IMR-90 (cell line): ENCODE measurements around the gene WBP1. TPM values are rescaled to one million over a fixed set of nuclear protein-coding genes. Genes with fewer than 3 reads are reported as not detected.

Experiments used
- ATAC-seq: fragments of 200-7000 bp; cut with Tn5 transposase; 2 replicates; pipeline ENCODE4 v1.9.1; 2020; ENCODE audit warnings: low read depth, mild to moderate bottlenecking, moderate library complexity
- BruUV-seq: library from RNA; stranded (reverse); fragments of 400-500 nt; replicated peaks from 2 replicates; lab custom pipeline; 2021; lab: Mats Ljungman, UMichigan
- CTCF ChIA-PET: fragments of 300-600 bp; formaldehyde crosslinking; extraction: SDS; loops from one replicate; lab custom pipeline; 2021; ENCODE audit warnings: antibody characterized with exemption; lab: Yijun Ruan, JAX
- POLR2A ChIA-PET: fragments of 300-600 bp; sonication (Branson Sonifier 250); formaldehyde crosslinking; loops from one replicate; lab custom pipeline; 2022; ENCODE audit warnings: antibody characterized with exemption; ENCODE audit not compliant: unreplicated experiment; lab: Charles Lee
- DNase-seq: peaks from one replicate; pipeline ENCODE4 v3.0.0; 2013
- H2AFZ ChIP-seq: replicated peaks from 2 replicates; pipeline ENCODE3; 2013; ENCODE audit warnings: low read length, mild to moderate bottlenecking; ENCODE audit not compliant: poor library complexity
- H2AK5ac ChIP-seq: 2 replicates; pipeline ENCODE4 v1.6.1; 2013; ENCODE audit warnings: low read depth, low read length, inconsistent platforms
- H2AK9ac ChIP-seq: replicated peaks from 2 replicates; pipeline ENCODE3; 2013; ENCODE audit warnings: mild to moderate bottlenecking, low read depth, low read length, moderate library complexity; ENCODE audit not compliant: poor library complexity
- H2BK120ac ChIP-seq: 2 replicates; pipeline ENCODE4 v1.6.1; 2013; ENCODE audit warnings: low read depth, low read length, inconsistent platforms
- H2BK15ac ChIP-seq: 3 replicates; pipeline ENCODE4 v1.6.1; 2013; ENCODE audit warnings: low read depth, low read length, inconsistent platforms
- H2BK20ac ChIP-seq: 2 replicates; pipeline ENCODE4 v1.6.1; 2013; ENCODE audit warnings: low read depth, mild to moderate bottlenecking, inconsistent platforms, low read length, moderate library complexity
- H2BK5ac ChIP-seq: 2 replicates; pipeline ENCODE4 v1.6.1; 2013; ENCODE audit warnings: mild to moderate bottlenecking, low read depth, low read length, inconsistent platforms; ENCODE audit not compliant: poor library complexity, severe bottlenecking
- H3K14ac ChIP-seq: replicated peaks from 2 replicates; pipeline ENCODE4 v1.6.1; 2013; ENCODE audit warnings: low read depth, low read length, inconsistent platforms
- H3K18ac ChIP-seq: 2 replicates; pipeline ENCODE4 v1.6.1; 2013; ENCODE audit warnings: low read depth, low read length, control low read depth
- H3K23ac ChIP-seq: 2 replicates; pipeline ENCODE4 v1.6.1; 2013; ENCODE audit warnings: low read depth, low read length, inconsistent platforms
- H3K27ac ChIP-seq: 2 replicates; pipeline ENCODE4 v1.5.1; 2013; ENCODE audit warnings: mild to moderate bottlenecking, control low read depth, low read length; ENCODE audit not compliant: insufficient read depth
- H3K27me3 ChIP-seq: 2 replicates; pipeline ENCODE4 v1.6.1; 2013; ENCODE audit warnings: low read length; ENCODE audit not compliant: control insufficient read depth, insufficient read depth
- H3K36me3 ChIP-seq: 2 replicates; pipeline ENCODE4 v1.6.1; 2013; ENCODE audit warnings: low read length, mixed read lengths; ENCODE audit not compliant: control insufficient read depth, insufficient read depth
- H3K4ac ChIP-seq: 2 replicates; pipeline ENCODE4 v1.6.1; 2013; ENCODE audit warnings: low read depth, low read length, inconsistent platforms
- H3K4me1 ChIP-seq: 2 replicates; pipeline ENCODE4 v1.6.1; 2013; ENCODE audit warnings: low read length, mixed read lengths; ENCODE audit not compliant: control insufficient read depth, insufficient read depth
- H3K4me2 ChIP-seq: 2 replicates; pipeline ENCODE4 v1.6.1; 2013; ENCODE audit warnings: low read depth, mild to moderate bottlenecking, control low read depth, low read length, moderate library complexity
- H3K4me3 ChIP-seq: 2 replicates; pipeline ENCODE4 v1.5.1; 2013; ENCODE audit warnings: low read depth, mild to moderate bottlenecking, control low read depth, low read length, moderate library complexity; ENCODE audit not compliant: insufficient read depth
- H3K56ac ChIP-seq: 2 replicates; pipeline ENCODE4 v1.6.1; 2013; ENCODE audit warnings: low read length, inconsistent platforms; ENCODE audit not compliant: insufficient read depth; ENCODE audit errors: extremely low read depth
- H3K79me1 ChIP-seq, 2 experiments: 2 replicates each; pipeline ENCODE4 v1.6.1; 2013; ENCODE audit warnings: low read length in 2 of 2, inconsistent platforms in 1 of 2, low read depth in 1 of 2
- H3K9ac ChIP-seq: 2 replicates; pipeline ENCODE4 v1.6.1; 2013; ENCODE audit warnings: low read depth, low read length, control low read depth
- H3K9me1 ChIP-seq: 2 replicates; pipeline ENCODE4 v1.6.1; 2013; ENCODE audit warnings: low read length, inconsistent platforms; ENCODE audit not compliant: insufficient read depth
- H3K9me3 ChIP-seq: 2 replicates; pipeline ENCODE4 v1.6.1; 2013; ENCODE audit warnings: low read length; ENCODE audit not compliant: control insufficient read depth, insufficient read depth
- H4K20me1 ChIP-seq: 2 replicates; pipeline ENCODE4 v1.6.1; 2013; ENCODE audit warnings: low read length, inconsistent platforms; ENCODE audit not compliant: insufficient read depth
- H4K5ac ChIP-seq: 2 replicates; pipeline ENCODE4 v1.6.1; 2013; ENCODE audit warnings: mild to moderate bottlenecking, low read depth, low read length, control low read depth
- H4K8ac ChIP-seq, 2 experiments: 2 replicates each; pipeline ENCODE4 v1.6.1; 2013; ENCODE audit warnings: low read depth in 2 of 2, low read length in 2 of 2, control low read depth in 1 of 2, inconsistent platforms in 1 of 2
- H4K91ac ChIP-seq: 2 replicates; pipeline ENCODE4 v1.6.1; 2013; ENCODE audit warnings: low read depth, low read length, inconsistent platforms; ENCODE audit not compliant: insufficient read depth
- ELK1 ChIP-seq: fragments of 150-350 bp; IDR thresholded peaks from 2 replicates; pipeline ENCODE4 v1.6.1; 2016; ENCODE audit warnings: low read depth, mild to moderate bottlenecking, low read length, moderate library complexity, borderline replicate concordance
- WGBS, 2 experiments: methylation state at CpG; one replicate each; pipeline versions ENCODE4 v1.1.5 to v1.1.7; 2013; ENCODE audit warnings: missing lambda C conversion rate in 2 of 2; ENCODE audit not compliant: insufficient read length in 1 of 2; ENCODE audit errors: extremely low coverage in 2 of 2; 5-methylcytosine and 5-hydroxymethylcytosine counted together
- dilution Hi-C: fragments of 300-500 bp; cut with HindIII; formaldehyde crosslinking; loops from one replicate; pipeline ENCODE4 v1.14.3; 2018; ENCODE audit warnings: low sequenced_read_pairs; ENCODE audit not compliant: unreplicated experiment
- in situ Hi-C: fragments of 300-500 bp; cut with MboI; formaldehyde crosslinking; loops from 3 replicates; pipeline ENCODE4 v1.14.3; 2019; ENCODE audit warnings: low sequenced_read_pairs, inconsistent platforms, mixed read lengths
- intact Hi-C: fragments of 100-400 bp; cut with micrococcal nuclease; formaldehyde crosslinking; loops from 2 replicates; pipeline ENCODE4 v1.10.0; 2022
- polyA plus RNA-seq, 3 experiments: library from polyadenylated mRNA; depleted of rRNA; stranded (reverse); fragments of >200 nt; gene quantifications; 2 replicates each; pipeline ENCODE4 v1.2.3, GENCODE V29; 2012; ENCODE audit warnings: low replicate concordance in 1 of 3
- total RNA-seq: library from RNA; depleted of rRNA; stranded (reverse); fragments of >200 nt; gene quantifications from 2 replicates; pipeline ENCODE4 v1.2.3, GENCODE V29; 2012

The WBP1 gene
- total and polyA plus RNA-seq, 2 of the 4 experiments (the other 2 are of a cell fraction), result 22.9 to 78.5 TPM

- Histone ChIP-seq H2AK9ac (peak overlapping the region; percentile 87), H4K20me1 (no peaks in the 10 kb centered on the region), H2BK5ac (peak overlapping the region; percentile 27), H3K56ac (no peak overlapping the region), H3K18ac (peak overlapping the region; percentile 41; the same call in 1 of the 2 replicates), H4K8ac (peak overlapping the region; percentile 91 to 94), H4K5ac (peak overlapping the region; percentile 75), H2AK5ac (peak overlapping the region; percentile 85), H4K91ac (peak overlapping the region; percentile 81), H3K14ac (peak overlapping the region; percentile 89), H3K4ac (peak overlapping the region; percentile 66), H2AFZ (peak overlapping the region; percentile 97), H3K27me3 (peaks cover 24% of the 10 kb centered on the region), H3K9me3 (no peaks in the 10 kb centered on the region), H3K79me1 (peaks cover 12 to 40% of the 10 kb centered on the region in 2 experiments), H3K4me1 (peaks cover 21% of the 10 kb centered on the region), H3K36me3 (peaks cover 16% of the 10 kb centered on the region), H3K4me3 (peak overlapping the region; percentile 43), H3K9ac (peak overlapping the region; percentile 39), H3K4me2 (peak overlapping the region; percentile 67), H3K9me1 (peaks cover 9% of the 10 kb centered on the region), H3K23ac (peak overlapping the region; percentile 13; the same call in 1 of the 2 replicates), H2BK120ac (peak overlapping the region; percentile 64), H3K27ac (peak overlapping the region; percentile 67), H2BK15ac (peak overlapping the region; percentile 57; the same call in 1 of the 3 replicates), H2BK20ac (peak overlapping the region; percentile 6; the same call in 1 of the 2 replicates)
- BruUV-seq, result no TSS peak
- ATAC-seq, result no peak
- ChIA-PET POLR2A (interaction anchor here (1.1 to 1.4 kb wide), 2 partner anchors 21 to 90 kb away, joined by 3 to 4 read pairs; partner anchors contain the start of genes CCDC142 and TTC31), CTCF (no interaction called here)
- 55% methylated on average over 28 of the region's 45 CpGs; no CpG with 5 or more reads in 1 of the 2 experiments for WGBS, 2 experiments
- TF ChIP-seq ELK1, result no peak
- intact Hi-C loops, result no loop called here
- DNase-seq, result no peak
- dilution Hi-C loops, result no loop called here
- in situ Hi-C loops, result no loop called here
Measured at GRCh38 chr2:74503506-74504475, 45.6 kb downstream of the WBP1 start.
